Activated B cell treated with CpG ODN at 0.5 μM for 24 hours (primary cell): Measurements from ENCODE around the gene BAZ2B. TPM values are rescaled to one million over a fixed set of nuclear protein-coding genes. Genes with fewer than 3 reads are reported as not detected.

Experiments used
- ATAC-seq: fragments of 200-7000 bp; cut with Tn5 transposase; one replicate; pipeline ENCODE4 v1.10.0; 2021; ENCODE audit warnings: low read depth, mild to moderate bottlenecking, moderate library complexity
- CTCF ChIA-PET: fragments of 350-600 bp; sonication (Branson Sonifier 250); formaldehyde crosslinking; loops from one replicate; lab custom pipeline; 2021; ENCODE audit warnings: antibody characterized with exemption; lab: Charles Lee
- POLR2A ChIA-PET: fragments of 350-600 bp; sonication (Branson Sonifier 250); formaldehyde crosslinking; loops from one replicate; lab custom pipeline; 2021; ENCODE audit warnings: antibody characterized with exemption; lab: Charles Lee
- DNase-seq: peaks from one replicate; pipeline ENCODE4 v3.0.0; 2022
- H3K27ac Mint-ChIP-seq: one replicate; pipeline ENCODE4 v1.8.0; 2020; ENCODE audit warnings: mixed read lengths
- H3K27me3 Mint-ChIP-seq: one replicate; pipeline ENCODE4 v1.8.0; 2021; ENCODE audit warnings: mixed read lengths
- H3K36me3 Mint-ChIP-seq: one replicate; pipeline ENCODE4 v1.8.0; 2021; ENCODE audit warnings: low read depth, mixed read lengths
- H3K4me1 Mint-ChIP-seq: one replicate; pipeline ENCODE4 v1.8.0; 2021; ENCODE audit warnings: mixed read lengths
- H3K4me3 Mint-ChIP-seq: one replicate; pipeline ENCODE4 v1.8.0; 2020; ENCODE audit warnings: mild to moderate bottlenecking, mixed read lengths
- H3K9me3 Mint-ChIP-seq: one replicate; pipeline ENCODE4 v1.8.0; 2020; ENCODE audit warnings: mixed read lengths
- intact Hi-C: fragments of 100-400 bp; cut with micrococcal nuclease; formaldehyde crosslinking; loops from one replicate; pipeline ENCODE4 v1.15.1; 2024
- total RNA-seq: library from RNA; stranded (reverse); gene quantifications from 2 replicates; pipeline ENCODE4 v1.2.3, GENCODE V29; 2022
- TF ChIP-seq, protein P1 (sequence below): fragments of 200-600 bp; IDR thresholded peaks from one replicate; pipeline ENCODE4 v1.8.0; 2022; ENCODE audit warnings: antibody characterized with exemption, mild to moderate bottlenecking

BAZ2B gene
- total RNA-seq, 1 donor from 2014 or later = 22.0 TPM

DNA sequence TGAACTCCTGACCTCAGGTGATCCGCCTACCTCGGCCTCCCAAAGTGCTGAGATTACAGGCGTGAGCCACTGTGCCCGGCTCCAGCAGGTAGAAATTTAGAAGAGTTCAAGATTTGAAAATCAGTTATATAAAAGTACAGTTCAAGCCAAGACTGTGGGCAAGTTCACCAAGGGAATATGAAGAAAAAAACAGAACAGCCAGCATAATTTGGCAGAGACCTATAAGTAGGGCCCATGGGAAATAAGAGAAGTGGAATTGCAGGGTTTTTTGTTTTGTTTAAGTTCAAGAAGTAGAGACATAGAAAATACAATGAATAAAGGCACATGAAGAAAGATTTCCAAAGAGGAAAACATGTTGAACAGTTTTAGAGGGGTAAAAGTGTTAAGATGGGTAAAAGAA lies 57.9 kb downstream of the BAZ2B start:
- CTCF ChIA-PET = no interaction called here
- ATAC-seq = no peak

DNA sequence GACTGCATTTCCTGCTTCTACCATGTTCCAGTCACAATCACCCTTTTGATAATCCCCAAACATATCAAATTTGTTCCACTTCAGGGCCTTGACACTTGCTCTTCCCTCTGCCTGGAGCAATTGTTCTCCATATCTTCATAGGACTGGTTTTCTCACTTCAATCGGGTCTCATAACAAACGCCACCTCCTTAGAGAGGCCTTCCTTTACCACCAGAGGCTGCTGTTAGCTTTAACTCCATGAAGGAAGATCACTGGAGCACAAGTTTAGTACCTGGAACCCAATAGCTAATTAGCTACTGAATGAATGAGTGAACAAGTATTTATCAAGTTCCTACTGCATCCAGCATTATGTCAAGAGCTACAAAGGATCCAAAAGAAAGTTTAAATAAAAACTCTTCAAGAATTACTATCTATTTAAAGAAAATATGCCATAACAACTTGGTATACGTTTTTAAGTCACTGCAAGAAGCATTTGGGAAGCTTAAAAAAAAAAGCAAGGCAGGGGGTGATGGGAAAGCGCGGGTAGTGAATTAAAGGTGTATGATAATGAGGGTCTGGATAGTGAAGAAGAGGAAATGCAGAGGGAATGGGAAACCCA lies 58.8 kb downstream of the BAZ2B start:
- TF ChIP-seq, protein P1, sequence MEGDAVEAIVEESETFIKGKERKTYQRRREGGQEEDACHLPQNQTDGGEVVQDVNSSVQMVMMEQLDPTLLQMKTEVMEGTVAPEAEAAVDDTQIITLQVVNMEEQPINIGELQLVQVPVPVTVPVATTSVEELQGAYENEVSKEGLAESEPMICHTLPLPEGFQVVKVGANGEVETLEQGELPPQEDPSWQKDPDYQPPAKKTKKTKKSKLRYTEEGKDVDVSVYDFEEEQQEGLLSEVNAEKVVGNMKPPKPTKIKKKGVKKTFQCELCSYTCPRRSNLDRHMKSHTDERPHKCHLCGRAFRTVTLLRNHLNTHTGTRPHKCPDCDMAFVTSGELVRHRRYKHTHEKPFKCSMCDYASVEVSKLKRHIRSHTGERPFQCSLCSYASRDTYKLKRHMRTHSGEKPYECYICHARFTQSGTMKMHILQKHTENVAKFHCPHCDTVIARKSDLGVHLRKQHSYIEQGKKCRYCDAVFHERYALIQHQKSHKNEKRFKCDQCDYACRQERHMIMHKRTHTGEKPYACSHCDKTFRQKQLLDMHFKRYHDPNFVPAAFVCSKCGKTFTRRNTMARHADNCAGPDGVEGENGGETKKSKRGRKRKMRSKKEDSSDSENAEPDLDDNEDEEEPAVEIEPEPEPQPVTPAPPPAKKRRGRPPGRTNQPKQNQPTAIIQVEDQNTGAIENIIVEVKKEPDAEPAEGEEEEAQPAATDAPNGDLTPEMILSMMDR = no peak
- POLR2A ChIA-PET = no interaction called here
- Mint-ChIP-seq H3K27ac (no peak overlapping the region), H3K4me1 (no peaks in the 10 kb centered on the region), H3K27me3 (no peaks in the 10 kb centered on the region), H3K9me3 (peaks cover 3% of the 10 kb centered on the region), H3K4me3 (no peak overlapping the region), H3K36me3 (no peaks in the 10 kb centered on the region)
- CTCF ChIA-PET = no interaction called here
- DNase-seq (no peak), ATAC-seq (no peak)
- intact Hi-C loops = no loop called here

More for the DNA sequence above, 57.9 kb downstream of the BAZ2B start:
- TF ChIP-seq, protein P1 = no peak
- no peak for DNase-seq
- Mint-ChIP-seq H3K4me3 (no peak overlapping the region), H3K36me3 (no peaks in the 10 kb centered on the region), H3K9me3 (peaks cover 3% of the 10 kb centered on the region), H3K27me3 (no peaks in the 10 kb centered on the region), H3K4me1 (no peaks in the 10 kb centered on the region), H3K27ac (no peak overlapping the region)
- POLR2A ChIA-PET = no interaction called here
- intact Hi-C loops = no loop called here

DNA sequence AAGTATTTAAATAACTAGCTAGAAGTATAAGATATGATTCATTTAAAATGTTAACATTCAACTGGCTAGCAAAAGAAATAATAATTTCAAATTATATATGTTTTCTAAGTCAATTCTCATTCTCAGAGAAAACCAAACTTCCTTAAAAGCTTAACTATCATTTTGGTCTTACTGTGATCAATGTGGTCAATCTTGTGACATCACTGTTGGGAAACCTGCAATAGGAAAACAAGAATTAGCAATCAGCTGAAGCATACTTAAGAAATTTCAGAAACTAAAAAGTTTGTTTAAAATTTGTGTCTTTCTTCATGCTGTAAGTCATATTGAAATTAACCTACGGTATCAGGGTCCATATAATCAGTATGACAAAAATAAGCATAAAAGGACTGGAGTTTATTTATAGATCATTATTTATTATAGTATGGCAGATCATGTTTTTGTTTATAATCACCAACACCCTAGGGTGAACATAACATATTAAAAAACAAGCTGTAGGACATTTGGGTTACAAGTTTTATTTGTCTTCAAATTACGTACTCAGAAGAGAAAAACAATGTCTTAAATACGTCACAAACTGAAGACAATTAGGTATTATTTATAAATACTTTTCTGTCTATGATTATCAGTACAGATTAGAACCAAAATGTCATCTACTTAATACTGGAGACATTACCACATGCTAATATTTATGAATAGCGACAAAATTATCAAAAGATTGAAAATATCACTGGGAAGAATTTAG lies 60.5 kb downstream of the BAZ2B start:
- no peaks in the 10 kb centered on the region for H3K27me3 Mint-ChIP-seq
- intact Hi-C loops = no loop called here
- no peaks in the 10 kb centered on the region for H3K36me3 Mint-ChIP-seq
- no peak for ATAC-seq
- TF ChIP-seq, protein P1 = no peak
- no peak for DNase-seq
- CTCF ChIA-PET = no interaction called here
- H3K27ac Mint-ChIP-seq = no peak overlapping the region
- no peaks in the 10 kb centered on the region for H3K4me1 Mint-ChIP-seq
- no peaks in the 10 kb centered on the region for H3K9me3 Mint-ChIP-seq
- no peak overlapping the region for H3K4me3 Mint-ChIP-seq
- POLR2A ChIA-PET = no interaction called here

DNA sequence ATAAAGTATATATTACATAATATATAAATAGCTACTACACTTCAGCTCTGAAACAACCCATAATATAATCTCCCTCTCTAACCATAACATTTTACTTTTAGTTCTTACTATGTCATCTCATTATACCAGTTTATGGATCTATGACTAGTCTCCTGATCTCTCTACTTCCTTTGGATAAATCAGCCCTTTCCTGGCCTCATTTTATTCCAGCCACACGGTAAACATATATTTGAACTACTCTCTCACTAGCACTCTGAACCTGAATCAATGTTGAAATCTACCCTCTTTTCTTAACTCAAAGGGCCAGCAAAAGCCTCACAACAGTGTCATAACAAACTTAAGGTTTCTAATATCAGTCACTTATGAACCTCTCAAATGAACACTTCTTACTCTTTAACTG lies 62.6 kb downstream of the BAZ2B start:
- POLR2A ChIA-PET = no interaction called here
- intact Hi-C loops = no loop called here
- CTCF ChIA-PET = no interaction called here
- no peak overlapping the region for H3K4me3 Mint-ChIP-seq
- DNase-seq (no peak), ATAC-seq (no peak)
- H3K27me3 Mint-ChIP-seq = no peaks in the 10 kb centered on the region
- H3K36me3 Mint-ChIP-seq = no peaks in the 10 kb centered on the region
- H3K27ac Mint-ChIP-seq = no peak overlapping the region
- TF ChIP-seq, protein P1 = no peak
- H3K9me3 Mint-ChIP-seq = no peaks in the 10 kb centered on the region
- H3K4me1 Mint-ChIP-seq = peaks cover 3% of the 10 kb centered on the region

DNA sequence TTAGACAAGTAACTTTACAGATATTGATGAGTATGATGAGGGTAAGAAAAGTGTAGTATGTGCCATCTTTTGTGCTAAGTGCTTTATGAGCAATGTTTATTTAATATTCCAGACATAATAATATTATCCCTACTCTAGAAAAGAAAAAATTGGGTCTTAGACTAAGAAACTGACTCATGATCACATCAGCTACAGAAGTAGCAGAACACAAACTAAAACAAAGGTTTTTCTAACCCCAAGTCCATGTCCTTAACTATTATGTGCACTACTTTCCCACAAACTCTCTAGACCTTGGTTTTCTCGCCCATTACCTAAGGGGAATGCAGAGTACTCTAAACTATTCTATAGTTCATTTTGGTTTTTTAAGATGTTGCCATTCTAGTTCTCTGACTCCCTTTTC lies 64.5 kb downstream of the BAZ2B start:
- H3K9me3 Mint-ChIP-seq = no peaks in the 10 kb centered on the region
- intact Hi-C loops = no loop called here
- CTCF ChIA-PET = no interaction called here
- POLR2A ChIA-PET = no interaction called here
- DNase-seq (no peak), ATAC-seq (no peak)
- H3K27me3 Mint-ChIP-seq = no peaks in the 10 kb centered on the region
- TF ChIP-seq, protein P1 = no peak
- H3K27ac Mint-ChIP-seq = no peak overlapping the region
- no peaks in the 10 kb centered on the region for H3K36me3 Mint-ChIP-seq
- H3K4me1 Mint-ChIP-seq = peaks cover 3% of the 10 kb centered on the region
- H3K4me3 Mint-ChIP-seq = no peak overlapping the region
